ENCODE results near the gene FKBP1A. TPM values are rescaled to one million over a fixed set of nuclear protein-coding genes. Genes with fewer than 3 reads are reported as not detected.

The FKBP1A gene
- total and polyA plus RNA-seq, 9 of the 15 experiments (the other 6 are each of a cell fraction or from before 2014, with no cell fraction given): 48.8 to 502 (median 89.6) TPM

DNA sequence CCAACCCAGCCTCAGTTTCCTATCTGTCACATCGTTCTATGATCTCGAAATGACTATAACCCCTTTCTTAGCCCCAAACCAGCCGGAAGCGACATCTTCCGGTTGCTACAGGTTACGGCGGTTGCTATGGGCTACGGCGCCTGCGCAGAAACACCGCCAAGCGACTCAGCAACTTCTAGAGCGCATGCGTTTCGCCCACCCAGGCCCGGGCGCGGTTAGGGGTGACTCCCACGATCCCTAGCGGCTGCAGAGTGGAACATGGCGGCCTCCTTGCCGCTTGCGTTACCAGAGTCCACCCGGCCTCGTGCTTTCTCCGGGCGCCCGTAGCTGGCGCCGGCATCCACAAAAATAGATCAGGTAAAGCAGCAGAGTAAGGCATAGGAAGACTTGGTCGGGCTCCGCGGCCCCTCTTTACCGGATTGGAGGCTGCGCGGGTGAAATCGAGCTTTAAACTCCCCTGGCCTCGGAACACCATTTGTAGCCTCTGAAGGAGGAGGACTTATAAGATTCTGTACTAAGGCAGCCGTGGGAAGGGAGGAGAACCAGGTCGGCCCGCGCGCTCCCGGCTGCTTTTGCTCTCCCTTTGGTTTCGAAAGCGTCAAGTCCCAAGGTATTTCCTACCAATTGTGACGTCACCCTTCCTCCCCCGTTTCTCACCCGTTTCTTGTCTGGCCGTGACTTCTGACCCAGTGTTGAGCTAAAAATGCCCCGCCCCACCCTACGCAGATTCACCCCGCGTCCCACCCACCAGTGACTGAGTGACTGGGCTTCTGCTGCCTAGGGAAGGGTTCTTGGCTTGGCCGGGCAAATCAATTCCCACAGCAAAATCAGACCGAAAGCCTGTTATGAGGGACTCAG lies 67.5 kb downstream of the FKBP1A start (continued):
- peak; percentile 20 to 39; a peak in 2 of 4 replicates for TF ChIP-seq MAZ (CRISPR knock-in tag; conservative IDR thresholded peaks at IDR 0.05 in 1 of 2, IDR thresholded peaks at IDR 0.05 in 1 of 2)
- no peak for TF ChIP-seq PTBP1 (IDR thresholded peaks at IDR 0.05; ENCODE audit: low read depth, low read length)
- 0 out of 4 replicates have a peak, but pooled peaks of 1 of the 2 experiments have one; percentile 10 for TF ChIP-seq TRIM24 (IDR thresholded peaks at IDR 0.05)
- no peak for TF ChIP-seq FOXA1 (IDR thresholded peaks at IDR 0.05; ENCODE audit: borderline replicate concordance)
- TF ChIP-seq CBX1 (IDR thresholded peaks at IDR 0.05; ENCODE audit: low read depth): 0 out of 2 replicates have a peak, but pooled peaks have one; percentile 48
- TF ChIP-seq, protein P1, sequence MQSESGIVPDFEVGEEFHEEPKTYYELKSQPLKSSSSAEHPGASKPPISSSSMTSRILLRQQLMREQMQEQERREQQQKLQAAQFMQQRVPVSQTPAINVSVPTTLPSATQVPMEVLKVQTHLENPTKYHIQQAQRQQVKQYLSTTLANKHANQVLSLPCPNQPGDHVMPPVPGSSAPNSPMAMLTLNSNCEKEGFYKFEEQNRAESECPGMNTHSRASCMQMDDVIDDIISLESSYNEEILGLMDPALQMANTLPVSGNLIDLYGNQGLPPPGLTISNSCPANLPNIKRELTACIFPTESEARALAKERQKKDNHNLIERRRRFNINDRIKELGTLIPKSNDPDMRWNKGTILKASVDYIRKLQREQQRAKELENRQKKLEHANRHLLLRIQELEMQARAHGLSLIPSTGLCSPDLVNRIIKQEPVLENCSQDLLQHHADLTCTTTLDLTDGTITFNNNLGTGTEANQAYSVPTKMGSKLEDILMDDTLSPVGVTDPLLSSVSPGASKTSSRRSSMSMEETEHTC (IDR thresholded peaks at IDR 0.05): no peak
- TF ChIP-seq, protein P2, sequence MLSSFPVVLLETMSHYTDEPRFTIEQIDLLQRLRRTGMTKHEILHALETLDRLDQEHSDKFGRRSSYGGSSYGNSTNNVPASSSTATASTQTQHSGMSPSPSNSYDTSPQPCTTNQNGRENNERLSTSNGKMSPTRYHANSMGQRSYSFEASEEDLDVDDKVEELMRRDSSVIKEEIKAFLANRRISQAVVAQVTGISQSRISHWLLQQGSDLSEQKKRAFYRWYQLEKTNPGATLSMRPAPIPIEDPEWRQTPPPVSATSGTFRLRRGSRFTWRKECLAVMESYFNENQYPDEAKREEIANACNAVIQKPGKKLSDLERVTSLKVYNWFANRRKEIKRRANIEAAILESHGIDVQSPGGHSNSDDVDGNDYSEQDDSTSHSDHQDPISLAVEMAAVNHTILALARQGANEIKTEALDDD (IDR thresholded peaks at IDR 0.05): no peak
- no peak for TF ChIP-seq ZNF124 (CRISPR knock-in tag; IDR thresholded peaks at IDR 0.05)
- TF ChIP-seq MYC (IDR thresholded peaks at IDR 0.05; ENCODE audit: low read depth, low read length): peak; percentile 95
- TF ChIP-seq MYC (CRISPR knock-in tag; IDR thresholded peaks at IDR 0.05; ENCODE audit: borderline replicate concordance, low read depth): peak; percentile 93
- TF ChIP-seq BHLHE40 (IDR thresholded peaks at IDR 0.05; ENCODE audit: low read length): peak; percentile 25; the same call in 1 of the 2 replicates
- no peak for TF ChIP-seq HNRNPK (IDR thresholded peaks at IDR 0.05; ENCODE audit: low read depth, low read length, poor library complexity, severe bottlenecking)
- no peak for TF ChIP-seq NCOA2 (IDR thresholded peaks at IDR 0.05; ENCODE audit: partially characterized antibody in 2 of 2)
- TF ChIP-seq RFX5 (IDR thresholded peaks at IDR 0.05; ENCODE audit: low read depth, low read length): no peak
- TF ChIP-seq CEBPB (tag; IDR thresholded peaks at IDR 0.05): peak; percentile 50; the same call in 1 of the 2 replicates
- peak; percentile 75 for TF ChIP-seq VEZF1 (CRISPR knock-in tag; IDR thresholded peaks at IDR 0.05)
- TF ChIP-seq SREBF1 (IDR thresholded peaks at IDR 0.05; ENCODE audit: borderline replicate concordance, low read depth, low read length): no peak
- no peak for TF ChIP-seq TSC22D4 (tag; IDR thresholded peaks at IDR 0.05)
- TF ChIP-seq STAG1 (CRISPR knock-in tag; IDR thresholded peaks at IDR 0.05; ENCODE audit: borderline replicate concordance): no peak
- TF ChIP-seq, protein P3, sequence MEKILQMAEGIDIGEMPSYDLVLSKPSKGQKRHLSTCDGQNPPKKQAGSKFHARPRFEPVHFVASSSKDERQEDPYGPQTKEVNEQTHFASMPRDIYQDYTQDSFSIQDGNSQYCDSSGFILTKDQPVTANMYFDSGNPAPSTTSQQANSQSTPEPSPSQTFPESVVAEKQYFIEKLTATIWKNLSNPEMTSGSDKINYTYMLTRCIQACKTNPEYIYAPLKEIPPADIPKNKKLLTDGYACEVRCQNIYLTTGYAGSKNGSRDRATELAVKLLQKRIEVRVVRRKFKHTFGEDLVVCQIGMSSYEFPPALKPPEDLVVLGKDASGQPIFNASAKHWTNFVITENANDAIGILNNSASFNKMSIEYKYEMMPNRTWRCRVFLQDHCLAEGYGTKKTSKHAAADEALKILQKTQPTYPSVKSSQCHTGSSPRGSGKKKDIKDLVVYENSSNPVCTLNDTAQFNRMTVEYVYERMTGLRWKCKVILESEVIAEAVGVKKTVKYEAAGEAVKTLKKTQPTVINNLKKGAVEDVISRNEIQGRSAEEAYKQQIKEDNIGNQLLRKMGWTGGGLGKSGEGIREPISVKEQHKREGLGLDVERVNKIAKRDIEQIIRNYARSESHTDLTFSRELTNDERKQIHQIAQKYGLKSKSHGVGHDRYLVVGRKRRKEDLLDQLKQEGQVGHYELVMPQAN (IDR thresholded peaks at IDR 0.05; ENCODE audit: borderline replicate concordance): peak; percentile 75

All from K562 (cell line).